ENCODE measurements around the gene HLA-DRA.

The HLA-DRA gene

DNA sequence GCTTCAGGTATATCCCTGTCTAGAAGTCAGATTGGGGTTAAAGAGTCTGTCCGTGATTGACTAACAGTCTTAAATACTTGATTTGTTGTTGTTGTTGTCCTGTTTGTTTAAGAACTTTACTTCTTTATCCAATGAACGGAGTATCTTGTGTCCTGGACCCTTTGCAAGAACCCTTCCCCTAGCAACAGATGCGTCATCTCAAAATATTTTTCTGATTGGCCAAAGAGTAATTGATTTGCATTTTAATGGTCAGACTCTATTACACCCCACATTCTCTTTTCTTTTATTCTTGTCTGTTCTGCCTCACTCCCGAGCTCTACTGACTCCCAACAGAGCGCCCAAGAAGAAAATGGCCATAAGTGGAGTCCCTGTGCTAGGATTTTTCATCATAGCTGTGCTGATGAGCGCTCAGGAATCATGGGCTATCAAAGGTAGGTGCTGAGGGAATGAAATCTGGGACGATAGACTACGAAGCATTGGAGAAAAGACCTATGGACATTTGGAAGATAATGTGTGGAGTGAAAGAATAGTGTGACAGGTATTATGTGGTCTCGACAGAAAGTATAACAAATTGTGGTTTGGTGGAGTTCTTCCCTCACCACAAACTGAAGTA lies at the start of gene HLA-DRA:
HLA-DRA (plus strand) TSS at position 286 of the 613 bp plus-strand sequence; CDS start at position 350, 64 bp downstream.
- Mint-ChIP-seq H3K36me3 (ENCODE audit: insufficient read depth) (peaks cover 18% of the 10 kb centered on the region), H3K4me3 (peak within 1 kb of the TSS; percentile 84), H3K27me3 (no peaks in the 10 kb centered on the region), H3K9me3 (no peaks in the 10 kb centered on the region), H3K4me1 (peaks cover 22% of the 10 kb centered on the region), H3K27ac (ENCODE audit: low read depth) (peak within 1 kb of the TSS; percentile 87)
- ATAC-seq (replicated peaks; ENCODE audit: extremely low read depth, poor library complexity, severe bottlenecking), result peak; percentile 82
- peak in 1 of 2 donors; percentile 63 for DNase-seq (ENCODE audit: low spot score in 2 of 2)

DNA sequence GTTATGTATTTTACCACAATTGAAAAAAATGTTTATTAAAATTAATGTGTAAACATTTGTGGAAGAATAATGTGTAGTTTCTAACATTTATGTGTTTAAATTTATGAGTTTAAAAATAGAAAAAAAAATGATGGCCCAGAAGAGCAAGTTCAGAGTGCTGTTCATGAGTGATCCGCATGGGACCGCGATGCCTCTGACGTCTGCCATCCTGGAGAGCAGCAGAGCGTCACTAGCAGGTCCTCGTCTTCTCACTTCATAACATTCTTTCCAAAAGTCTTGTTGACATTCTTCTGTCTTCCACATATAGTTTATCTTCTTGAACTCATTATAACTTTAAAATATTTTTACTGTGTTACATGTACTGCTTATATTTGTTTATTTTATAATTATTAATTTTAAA lies 48.2 kb upstream of the HLA-DRA start:
- Mint-ChIP-seq H3K4me3 (no peak overlapping the region), H3K4me1 (no peaks in the 10 kb centered on the region), H3K36me3 (ENCODE audit: insufficient read depth) (peaks cover 2% of the 10 kb centered on the region), H3K27me3 (peaks cover 80% of the 10 kb centered on the region), H3K9me3 (no peaks in the 10 kb centered on the region), H3K27ac (ENCODE audit: low read depth) (no peak overlapping the region)
- ATAC-seq (replicated peaks; ENCODE audit: extremely low read depth, poor library complexity, severe bottlenecking), result no peak
- no peak for DNase-seq (ENCODE audit: low spot score in 2 of 2)

DNA sequence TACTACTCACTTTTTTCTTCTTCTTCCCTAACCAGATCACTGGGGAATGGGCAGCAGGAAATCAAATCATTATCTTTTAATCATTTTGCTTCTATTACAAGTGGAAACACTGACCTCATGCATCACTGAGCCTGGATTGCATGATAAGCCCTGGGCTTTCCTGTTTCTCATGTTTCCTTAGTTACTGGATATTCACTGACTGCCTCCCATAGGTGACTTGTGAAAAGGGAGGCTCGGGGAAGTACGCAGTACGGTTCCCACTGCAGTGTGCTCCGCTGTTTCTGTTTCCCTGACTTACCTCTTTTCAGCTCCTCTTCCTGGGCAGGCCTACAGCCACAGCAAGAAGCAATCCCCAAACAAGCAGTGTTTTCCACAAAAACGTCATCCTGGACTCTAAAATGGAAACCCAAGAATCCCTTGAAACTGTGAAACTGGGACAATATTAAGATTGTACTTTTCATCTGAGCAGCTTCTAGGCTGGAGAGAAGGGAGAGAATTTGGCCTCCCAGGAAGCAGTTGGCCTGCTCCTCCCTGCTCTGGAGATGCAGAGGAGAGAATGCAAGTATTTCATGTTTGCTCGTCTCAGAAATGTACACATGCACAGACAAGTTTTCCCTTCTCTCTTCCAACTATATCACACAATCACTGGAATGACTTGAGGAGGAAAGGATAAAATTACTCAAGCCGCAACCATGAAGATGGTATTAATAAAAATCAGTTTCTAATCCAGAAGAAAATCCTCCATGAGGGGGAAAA lies 45.8 kb upstream of the HLA-DRA start:
- Mint-ChIP-seq H3K27me3 (peaks cover 56% of the 10 kb centered on the region), H3K9me3 (no peaks in the 10 kb centered on the region), H3K36me3 (ENCODE audit: insufficient read depth) (peaks cover 2% of the 10 kb centered on the region), H3K27ac (ENCODE audit: low read depth) (no peak overlapping the region), H3K4me1 (no peaks in the 10 kb centered on the region), H3K4me3 (no peak overlapping the region)
- ATAC-seq (replicated peaks; ENCODE audit: extremely low read depth, poor library complexity, severe bottlenecking), result no peak
- DNase-seq (ENCODE audit: low spot score in 2 of 2), result no peak

DNA sequence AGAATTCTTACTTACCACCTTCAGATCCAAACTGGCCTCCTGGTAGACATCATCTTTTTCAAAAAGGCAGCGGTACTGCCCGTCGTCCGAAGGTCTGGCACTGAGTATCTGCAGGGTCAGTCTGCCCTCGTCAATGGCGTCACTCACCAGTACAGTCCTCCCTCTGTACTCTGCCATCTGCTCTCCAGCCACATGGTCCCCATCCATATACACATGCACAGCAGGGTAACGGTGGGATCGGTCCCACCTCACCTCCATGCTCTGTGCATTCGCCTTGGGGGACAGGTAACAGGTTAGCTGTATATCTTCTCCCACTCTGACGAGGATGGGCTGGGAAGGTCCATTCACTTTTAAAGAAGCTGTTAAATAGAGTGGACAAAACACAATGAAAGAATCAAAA lies 43.7 kb upstream of the HLA-DRA start:
- H3K9me3 Mint-ChIP-seq, result no peaks in the 10 kb centered on the region
- peaks cover 2% of the 10 kb centered on the region for H3K36me3 Mint-ChIP-seq (ENCODE audit: insufficient read depth)
- no peak overlapping the region for H3K27ac Mint-ChIP-seq (ENCODE audit: low read depth)
- no peak for DNase-seq (ENCODE audit: low spot score in 2 of 2)
- H3K4me1 Mint-ChIP-seq, result no peaks in the 10 kb centered on the region
- ATAC-seq (replicated peaks; ENCODE audit: extremely low read depth, poor library complexity, severe bottlenecking), result no peak
- H3K27me3 Mint-ChIP-seq, result peaks cover 42% of the 10 kb centered on the region
- no peak overlapping the region for H3K4me3 Mint-ChIP-seq

DNA sequence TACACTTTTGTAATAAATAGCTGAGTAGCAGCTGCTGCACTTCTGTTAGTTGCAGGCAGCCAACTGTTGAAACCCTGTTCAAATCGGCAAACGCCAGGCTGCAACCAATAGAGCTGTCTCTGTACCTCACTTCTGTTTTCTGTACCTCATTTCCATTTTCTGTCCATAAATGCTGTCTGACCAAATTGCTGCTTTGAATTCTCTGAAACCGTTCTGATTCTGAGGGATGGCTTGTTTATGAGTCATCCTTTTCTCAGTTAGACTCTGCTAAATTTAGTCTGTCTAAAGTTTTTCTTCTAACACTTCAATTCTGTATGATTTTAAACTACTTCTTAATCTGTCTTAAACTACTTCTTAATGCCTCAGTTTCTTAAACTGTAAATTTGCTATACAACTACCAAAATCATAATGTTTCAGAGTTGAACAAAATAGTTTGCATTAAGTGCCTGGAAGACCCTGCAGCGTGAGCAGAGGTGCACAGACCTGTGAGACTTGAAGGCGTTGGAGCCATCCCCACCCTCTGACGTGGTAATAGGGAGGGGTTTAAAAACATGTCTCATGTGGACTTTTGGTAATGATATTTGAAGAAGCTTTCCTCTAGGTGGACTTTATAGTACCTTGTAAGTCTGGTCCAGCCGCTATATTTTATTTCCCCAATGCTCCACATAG lies 42.3 kb upstream of the HLA-DRA start:
- peaks cover 2% of the 10 kb centered on the region for H3K36me3 Mint-ChIP-seq (ENCODE audit: insufficient read depth)
- DNase-seq (ENCODE audit: low spot score in 2 of 2) (no peak), ATAC-seq (replicated peaks; ENCODE audit: extremely low read depth, poor library complexity, severe bottlenecking) (no peak)
- peaks cover 47% of the 10 kb centered on the region for H3K27me3 Mint-ChIP-seq
- H3K9me3 Mint-ChIP-seq, result no peaks in the 10 kb centered on the region
- no peaks in the 10 kb centered on the region for H3K4me1 Mint-ChIP-seq
- no peak overlapping the region for H3K27ac Mint-ChIP-seq (ENCODE audit: low read depth)
- no peak overlapping the region for H3K4me3 Mint-ChIP-seq

DNA sequence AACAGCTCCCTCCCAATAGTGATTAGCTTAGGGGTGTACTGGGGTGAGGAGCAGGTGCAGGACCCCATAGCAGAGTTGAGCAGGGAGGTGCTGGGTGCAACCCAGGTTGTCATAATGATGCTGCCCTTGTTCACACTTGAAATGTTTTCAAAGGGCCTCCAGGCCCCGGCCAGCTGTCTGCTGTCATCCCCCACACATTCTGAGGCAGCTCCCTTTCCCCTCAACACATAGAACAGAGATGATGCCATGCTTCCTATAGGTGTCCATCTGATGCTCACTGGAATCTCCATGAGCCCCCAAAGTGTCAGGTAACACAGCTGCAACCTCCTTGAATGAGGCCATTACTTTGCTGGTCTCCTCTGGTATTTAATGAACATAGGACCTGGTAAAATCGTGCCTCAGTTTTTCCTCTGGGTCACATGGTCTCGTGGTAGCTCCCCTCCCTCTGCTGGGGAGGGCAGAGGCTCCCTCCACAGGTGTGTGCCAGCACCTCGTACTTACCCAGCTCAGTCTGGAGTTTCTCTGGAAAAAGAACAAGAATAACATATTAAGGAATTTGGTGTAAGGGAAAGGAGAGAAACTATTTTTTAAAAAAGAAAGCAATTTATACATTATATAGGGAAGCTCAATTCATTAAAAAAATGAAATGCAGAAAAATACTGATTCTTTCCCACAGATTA lies 38.3 kb upstream of the HLA-DRA start:
- Mint-ChIP-seq H3K4me1 (no peaks in the 10 kb centered on the region), H3K9me3 (no peaks in the 10 kb centered on the region), H3K27me3 (peaks cover 54% of the 10 kb centered on the region), H3K4me3 (no peak overlapping the region), H3K36me3 (ENCODE audit: insufficient read depth) (no peaks in the 10 kb centered on the region), H3K27ac (ENCODE audit: low read depth) (no peak overlapping the region)
- DNase-seq (ENCODE audit: low spot score in 2 of 2) (no peak), ATAC-seq (replicated peaks; ENCODE audit: extremely low read depth, poor library complexity, severe bottlenecking) (no peak)

DNA sequence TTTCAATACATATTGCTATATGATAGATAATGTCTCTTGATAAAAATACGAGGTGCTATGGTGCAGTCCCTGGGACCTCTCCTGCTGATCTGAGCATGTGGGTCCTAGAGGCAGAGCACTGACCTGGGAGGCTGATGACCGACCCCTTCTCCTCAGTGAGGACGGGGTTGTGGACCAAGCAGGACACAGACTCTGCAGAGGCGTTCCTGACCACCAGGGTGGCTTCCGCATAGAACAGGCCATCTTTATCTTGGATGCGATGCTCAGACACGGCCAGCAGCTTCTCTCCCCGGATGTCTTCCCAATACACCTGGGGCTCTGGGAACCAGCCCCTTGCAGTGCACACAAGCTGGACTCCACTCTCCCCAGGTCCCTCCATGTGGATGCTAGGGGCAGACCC lies 36.9 kb upstream of the HLA-DRA start:
- no peak overlapping the region for H3K4me3 Mint-ChIP-seq
- no peaks in the 10 kb centered on the region for H3K4me1 Mint-ChIP-seq
- DNase-seq (ENCODE audit: low spot score in 2 of 2), result no peak
- H3K27ac Mint-ChIP-seq (ENCODE audit: low read depth), result no peak overlapping the region
- no peak for ATAC-seq (replicated peaks; ENCODE audit: extremely low read depth, poor library complexity, severe bottlenecking)
- no peaks in the 10 kb centered on the region for H3K36me3 Mint-ChIP-seq (ENCODE audit: insufficient read depth)
- peaks cover 68% of the 10 kb centered on the region for H3K27me3 Mint-ChIP-seq
- no peaks in the 10 kb centered on the region for H3K9me3 Mint-ChIP-seq

DNA sequence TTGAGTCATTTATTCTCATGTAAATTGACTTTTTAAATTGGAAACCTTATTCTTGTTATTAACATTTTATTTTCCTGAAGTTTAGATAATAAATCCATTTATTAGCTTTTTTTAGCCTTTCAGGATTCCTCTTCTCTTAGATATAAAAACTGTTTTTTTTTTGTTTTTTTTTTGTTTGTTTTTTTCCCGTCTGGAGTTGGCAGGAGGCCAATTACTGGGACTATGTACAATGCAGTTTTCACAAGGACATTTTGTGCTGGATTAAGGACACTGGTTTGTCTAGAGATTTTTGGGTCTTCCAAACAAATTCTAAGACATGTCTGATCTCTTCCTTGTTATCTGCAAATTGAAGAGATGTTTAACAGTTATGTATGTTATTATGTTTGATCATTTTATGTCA lies 34.0 kb upstream of the HLA-DRA start:
- ATAC-seq (replicated peaks; ENCODE audit: extremely low read depth, poor library complexity, severe bottlenecking), result no peak
- H3K27ac Mint-ChIP-seq (ENCODE audit: low read depth), result no peak overlapping the region
- no peaks in the 10 kb centered on the region for H3K36me3 Mint-ChIP-seq (ENCODE audit: insufficient read depth)
- no peak overlapping the region for H3K4me3 Mint-ChIP-seq
- peaks cover 79% of the 10 kb centered on the region for H3K27me3 Mint-ChIP-seq
- no peaks in the 10 kb centered on the region for H3K9me3 Mint-ChIP-seq
- DNase-seq (ENCODE audit: low spot score in 2 of 2), result no peak
- H3K4me1 Mint-ChIP-seq, result no peaks in the 10 kb centered on the region

DNA sequence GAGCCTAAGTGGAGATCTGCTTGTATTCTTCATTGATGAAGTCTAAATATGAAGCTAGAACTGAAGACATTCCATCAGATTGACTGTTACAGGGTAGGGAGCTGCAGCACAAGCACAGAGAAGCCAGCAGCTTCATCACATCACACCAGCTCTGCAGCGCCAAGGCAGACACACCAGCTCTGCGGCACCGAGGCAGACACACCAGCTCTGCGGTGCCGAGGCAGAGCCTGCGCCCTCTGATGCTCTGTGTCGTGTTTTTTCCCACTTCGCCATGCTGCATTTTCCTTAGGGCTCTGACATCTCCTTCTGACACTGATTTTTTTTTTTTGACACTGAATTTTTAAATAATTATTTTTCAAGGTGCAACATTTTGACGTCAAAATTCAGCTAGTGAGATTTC lies 33.5 kb upstream of the HLA-DRA start:
- ATAC-seq (replicated peaks; ENCODE audit: extremely low read depth, poor library complexity, severe bottlenecking) (no peak), DNase-seq (ENCODE audit: low spot score in 2 of 2) (no peak)
- no peaks in the 10 kb centered on the region for H3K4me1 Mint-ChIP-seq
- no peak overlapping the region for H3K27ac Mint-ChIP-seq (ENCODE audit: low read depth)
- peaks cover 80% of the 10 kb centered on the region for H3K27me3 Mint-ChIP-seq
- no peaks in the 10 kb centered on the region for H3K36me3 Mint-ChIP-seq (ENCODE audit: insufficient read depth)
- no peaks in the 10 kb centered on the region for H3K9me3 Mint-ChIP-seq
- H3K4me3 Mint-ChIP-seq, result no peak overlapping the region

DNA sequence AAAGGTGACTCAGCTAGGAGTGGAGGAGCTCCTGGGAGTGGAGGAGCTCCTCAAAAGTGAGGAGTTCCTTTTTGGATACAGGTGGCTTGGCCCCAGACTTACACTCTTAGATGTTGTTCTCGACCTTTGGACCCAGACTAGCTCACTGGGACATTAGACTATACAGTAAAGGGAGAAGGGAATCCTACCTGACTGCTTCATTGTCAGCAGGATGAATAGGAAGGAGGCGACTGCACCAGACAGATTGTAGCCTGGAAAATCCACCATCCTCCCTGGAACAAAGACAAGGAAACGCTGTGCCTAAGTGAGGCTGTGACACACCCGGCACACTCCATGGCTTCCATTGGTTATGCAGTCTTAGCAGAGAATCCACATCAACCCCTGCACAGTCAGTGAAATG lies 32.8 kb upstream of the HLA-DRA start, which contains the start of gene BTNL2:
BTNL2 (minus strand) TSS at position 325 of the 400 bp plus-strand sequence; CDS start at position 267, 58 bp downstream.
- Mint-ChIP-seq H3K4me3 (no peak within 1 kb of the TSS), H3K27me3 (peaks cover 80% of the 10 kb centered on the region), H3K9me3 (no peaks in the 10 kb centered on the region), H3K36me3 (ENCODE audit: insufficient read depth) (no peaks in the 10 kb centered on the region), H3K4me1 (no peaks in the 10 kb centered on the region), H3K27ac (ENCODE audit: low read depth) (no peak within 1 kb of the TSS)
- DNase-seq (ENCODE audit: low spot score in 2 of 2), result no peak
- ATAC-seq (replicated peaks; ENCODE audit: extremely low read depth, poor library complexity, severe bottlenecking), result no peak

DNA sequence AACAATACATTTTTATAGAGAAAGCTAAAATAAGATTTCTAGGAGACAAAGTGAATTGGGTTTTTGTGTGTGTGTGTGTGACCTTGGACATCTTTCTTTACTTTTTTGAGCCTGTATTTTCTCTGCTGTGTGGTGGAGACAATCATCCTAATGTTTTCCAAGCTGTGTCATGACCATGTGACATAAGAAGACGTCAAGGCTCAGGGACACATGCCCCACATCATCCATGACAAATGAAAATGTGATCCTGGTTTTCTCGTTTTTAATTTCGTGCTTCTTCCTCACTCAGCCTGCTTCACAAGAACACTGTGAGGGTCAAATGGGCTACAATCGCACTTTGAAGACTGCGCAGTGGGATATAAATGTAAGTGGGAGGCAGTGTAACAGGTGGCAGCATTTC lies 28.8 kb upstream of the HLA-DRA start:
- no peaks in the 10 kb centered on the region for H3K9me3 Mint-ChIP-seq
- ATAC-seq (replicated peaks; ENCODE audit: extremely low read depth, poor library complexity, severe bottlenecking) (no peak), DNase-seq (ENCODE audit: low spot score in 2 of 2) (no peak)
- peaks cover 12% of the 10 kb centered on the region for H3K4me1 Mint-ChIP-seq
- no peak overlapping the region for H3K27ac Mint-ChIP-seq (ENCODE audit: low read depth)
- no peak overlapping the region for H3K4me3 Mint-ChIP-seq
- H3K36me3 Mint-ChIP-seq (ENCODE audit: insufficient read depth), result peaks cover 1% of the 10 kb centered on the region
- H3K27me3 Mint-ChIP-seq, result peaks cover 81% of the 10 kb centered on the region

DNA sequence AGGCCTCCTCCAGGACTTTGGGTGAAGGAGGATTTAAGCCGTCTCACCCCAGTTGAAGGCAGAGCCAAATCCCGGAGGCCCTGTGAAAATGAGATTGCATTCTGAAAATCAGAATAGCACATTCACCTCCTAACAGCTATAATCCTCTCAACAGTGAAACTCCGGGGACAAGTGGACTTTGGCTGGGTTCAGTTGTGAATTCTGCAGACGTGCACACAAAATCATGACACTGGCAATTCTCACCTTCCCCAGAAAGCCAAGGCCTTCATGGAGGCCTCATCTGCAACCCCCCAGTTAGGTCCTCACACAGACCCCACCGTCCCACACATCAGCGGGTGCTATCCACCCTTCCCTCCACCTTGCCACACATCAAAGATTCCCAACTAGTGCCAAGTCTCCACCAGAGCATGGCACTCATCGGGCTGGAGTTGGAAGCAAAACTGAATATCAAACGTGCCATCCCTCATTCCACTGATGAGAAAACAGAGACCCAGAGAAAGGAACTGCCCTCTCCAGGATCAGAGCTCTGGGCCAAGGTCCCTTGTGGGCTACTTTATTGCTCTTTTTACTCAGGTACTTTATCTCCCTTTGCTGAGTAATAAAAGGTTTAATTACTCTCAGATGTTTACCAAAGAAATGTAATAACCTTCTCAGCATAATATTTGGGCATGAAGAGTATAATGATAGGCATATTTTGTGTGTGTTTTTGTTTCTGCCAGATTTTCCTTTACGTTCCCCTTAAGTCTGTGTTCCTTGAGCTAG lies 27.9 kb upstream of the HLA-DRA start:
- H3K27me3 Mint-ChIP-seq, result peaks cover 76% of the 10 kb centered on the region

More for the DNA sequence above, 27.9 kb upstream of the HLA-DRA start:
- no peak overlapping the region for H3K27ac Mint-ChIP-seq (ENCODE audit: low read depth)
- peaks cover 12% of the 10 kb centered on the region for H3K4me1 Mint-ChIP-seq
- no peak for ATAC-seq (replicated peaks; ENCODE audit: extremely low read depth, poor library complexity, severe bottlenecking)
- no peak overlapping the region for H3K4me3 Mint-ChIP-seq
- peaks cover 1% of the 10 kb centered on the region for H3K36me3 Mint-ChIP-seq (ENCODE audit: insufficient read depth)
- H3K9me3 Mint-ChIP-seq, result no peaks in the 10 kb centered on the region
- no peak for DNase-seq (ENCODE audit: low spot score in 2 of 2)

All from central memory CD8-positive, alpha-beta T cell (primary cell).